ENCODE measurements around the gene GJC1.

The GJC1 gene

GRCh38 chr17:44795928-44796327 lies 34.2 kb downstream of the GJC1 start:
- FAIRE-seq (no peak), DNase-seq (ENCODE audit: insufficient read length) (no peak)
- no peak for TF ChIP-seq TAF1 (IDR thresholded peaks at IDR 0.05; ENCODE audit: borderline replicate concordance, low read depth, low read length)
- no peak for TF ChIP-seq POLR2AphosphoS5 (IDR thresholded peaks at IDR 0.05; ENCODE audit: low read depth, low read length)
- TF ChIP-seq POLR2A (IDR thresholded peaks at IDR 0.05; ENCODE audit: low read depth, low read length): no peak

GRCh38 chr17:44795421-44795820 lies 34.7 kb downstream of the GJC1 start:
- FAIRE-seq (no peak), DNase-seq (ENCODE audit: insufficient read length) (no peak)
- TF ChIP-seq POLR2A (IDR thresholded peaks at IDR 0.05; ENCODE audit: low read depth, low read length) (no peak), POLR2AphosphoS5 (IDR thresholded peaks at IDR 0.05; ENCODE audit: low read depth, low read length) (no peak)

GRCh38 chr17:44794851-44795413 lies 35.2 kb downstream of the GJC1 start:
- no peak for TF ChIP-seq POLR2AphosphoS5 (IDR thresholded peaks at IDR 0.05; ENCODE audit: low read depth, low read length)
- no peak for TF ChIP-seq POLR2A (IDR thresholded peaks at IDR 0.05; ENCODE audit: low read depth, low read length)
- no peak for TF ChIP-seq TAF1 (IDR thresholded peaks at IDR 0.05; ENCODE audit: borderline replicate concordance, low read depth, low read length)
- FAIRE-seq (no peak), DNase-seq (ENCODE audit: insufficient read length) (no peak)

GRCh38 chr17:44793885-44794842 lies 35.9 kb downstream of the GJC1 start:
- no peak for DNase-seq (ENCODE audit: insufficient read length)
- no peak for TF ChIP-seq POLR2A (IDR thresholded peaks at IDR 0.05; ENCODE audit: low read depth, low read length)
- TF ChIP-seq TAF1 (IDR thresholded peaks at IDR 0.05; ENCODE audit: borderline replicate concordance, low read depth, low read length): no peak
- no peak for TF ChIP-seq POLR2AphosphoS5 (IDR thresholded peaks at IDR 0.05; ENCODE audit: low read depth, low read length)
- FAIRE-seq: no peak

- FAIRE-seq (no peak), DNase-seq (ENCODE audit: insufficient read length) (no peak)
- TF ChIP-seq POLR2A (IDR thresholded peaks at IDR 0.05; ENCODE audit: low read depth, low read length): no peak
- TF ChIP-seq TAF1 (IDR thresholded peaks at IDR 0.05; ENCODE audit: borderline replicate concordance, low read depth, low read length): no peak
- TF ChIP-seq POLR2AphosphoS5 (IDR thresholded peaks at IDR 0.05; ENCODE audit: low read depth, low read length): no peak
Measured at GRCh38 chr17:44792276-44792675, 37.8 kb downstream of the GJC1 start.

GRCh38 chr17:44788139-44788538 lies 41.9 kb downstream of the GJC1 start:
- no peak for FAIRE-seq
- no peak for TF ChIP-seq TAF1 (IDR thresholded peaks at IDR 0.05; ENCODE audit: borderline replicate concordance, low read depth, low read length)
- TF ChIP-seq POLR2A (IDR thresholded peaks at IDR 0.05; ENCODE audit: low read depth, low read length): no peak
- TF ChIP-seq POLR2AphosphoS5 (IDR thresholded peaks at IDR 0.05; ENCODE audit: low read depth, low read length): no peak
- no peak for DNase-seq (ENCODE audit: insufficient read length)

- no peak for TF ChIP-seq POLR2A (IDR thresholded peaks at IDR 0.05; ENCODE audit: low read depth, low read length)
- TF ChIP-seq POLR2AphosphoS5 (IDR thresholded peaks at IDR 0.05; ENCODE audit: low read depth, low read length): no peak
- TF ChIP-seq TAF1 (IDR thresholded peaks at IDR 0.05; ENCODE audit: borderline replicate concordance, low read depth, low read length): no peak
- DNase-seq (ENCODE audit: insufficient read length) (no peak), FAIRE-seq (no peak)
Measured at GRCh38 chr17:44787271-44787940, 42.7 kb downstream of the GJC1 start.

GRCh38 chr17:44786551-44787081 lies 43.5 kb downstream of the GJC1 start:
- DNase-seq (ENCODE audit: insufficient read length): no peak
- TF ChIP-seq TAF1 (IDR thresholded peaks at IDR 0.05; ENCODE audit: borderline replicate concordance, low read depth, low read length): no peak
- no peak for TF ChIP-seq POLR2A (IDR thresholded peaks at IDR 0.05; ENCODE audit: low read depth, low read length)
- no peak for TF ChIP-seq POLR2AphosphoS5 (IDR thresholded peaks at IDR 0.05; ENCODE audit: low read depth, low read length)
- no peak for FAIRE-seq

- no peak for DNase-seq (ENCODE audit: insufficient read length)
- TF ChIP-seq TAF1 (IDR thresholded peaks at IDR 0.05; ENCODE audit: borderline replicate concordance, low read depth, low read length) (no peak), POLR2AphosphoS5 (IDR thresholded peaks at IDR 0.05; ENCODE audit: low read depth, low read length) (no peak), POLR2A (IDR thresholded peaks at IDR 0.05; ENCODE audit: low read depth, low read length) (no peak)
- no peak for FAIRE-seq
Measured at GRCh38 chr17:44785921-44786320, 44.2 kb downstream of the GJC1 start.

- FAIRE-seq (no peak), DNase-seq (ENCODE audit: insufficient read length) (no peak)
- TF ChIP-seq POLR2A (IDR thresholded peaks at IDR 0.05; ENCODE audit: low read depth, low read length) (no peak), TAF1 (IDR thresholded peaks at IDR 0.05; ENCODE audit: borderline replicate concordance, low read depth, low read length) (no peak), POLR2AphosphoS5 (IDR thresholded peaks at IDR 0.05; ENCODE audit: low read depth, low read length) (no peak)
Measured at GRCh38 chr17:44782326-44782850, 47.7 kb downstream of the GJC1 start.

Measured in GM12892 (cell line).